Measurements from ENCODE around the gene PHLDB2. TPM values are rescaled to one million over a fixed set of nuclear protein-coding genes. Genes with fewer than 3 reads are reported as not detected.

The PHLDB2 gene
- total RNA-seq, 1 experiment from 2014 or later, result 30.7 TPM

GRCh38 chr3:112020674-112021085 lies 161.6 kb downstream of the PHLDB2 start:
- intact Hi-C loops (cut with micrococcal nuclease; ENCODE audit: unreplicated experiment), result no loop called here
- TF ChIP-seq, protein P1, sequence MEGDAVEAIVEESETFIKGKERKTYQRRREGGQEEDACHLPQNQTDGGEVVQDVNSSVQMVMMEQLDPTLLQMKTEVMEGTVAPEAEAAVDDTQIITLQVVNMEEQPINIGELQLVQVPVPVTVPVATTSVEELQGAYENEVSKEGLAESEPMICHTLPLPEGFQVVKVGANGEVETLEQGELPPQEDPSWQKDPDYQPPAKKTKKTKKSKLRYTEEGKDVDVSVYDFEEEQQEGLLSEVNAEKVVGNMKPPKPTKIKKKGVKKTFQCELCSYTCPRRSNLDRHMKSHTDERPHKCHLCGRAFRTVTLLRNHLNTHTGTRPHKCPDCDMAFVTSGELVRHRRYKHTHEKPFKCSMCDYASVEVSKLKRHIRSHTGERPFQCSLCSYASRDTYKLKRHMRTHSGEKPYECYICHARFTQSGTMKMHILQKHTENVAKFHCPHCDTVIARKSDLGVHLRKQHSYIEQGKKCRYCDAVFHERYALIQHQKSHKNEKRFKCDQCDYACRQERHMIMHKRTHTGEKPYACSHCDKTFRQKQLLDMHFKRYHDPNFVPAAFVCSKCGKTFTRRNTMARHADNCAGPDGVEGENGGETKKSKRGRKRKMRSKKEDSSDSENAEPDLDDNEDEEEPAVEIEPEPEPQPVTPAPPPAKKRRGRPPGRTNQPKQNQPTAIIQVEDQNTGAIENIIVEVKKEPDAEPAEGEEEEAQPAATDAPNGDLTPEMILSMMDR (IDR thresholded peaks at IDR 0.05; ENCODE audit: unreplicated experiment), result no peak
- no TSS peak for BruUV-seq (replicated peaks)
- Mint-ChIP-seq H3K4me1 (ENCODE audit: low read depth, unreplicated experiment) (no peaks in the 10 kb centered on the region), H3K27ac (ENCODE audit: unreplicated experiment) (no peak overlapping the region), H3K36me3 (ENCODE audit: insufficient read depth, unreplicated experiment) (no peaks in the 10 kb centered on the region), H3K27me3 (ENCODE audit: unreplicated experiment) (no peaks in the 10 kb centered on the region), H3K9me3 (ENCODE audit: low read depth, unreplicated experiment) (peaks cover 7% of the 10 kb centered on the region), H3K4me3 (ENCODE audit: low read depth, unreplicated experiment) (no peak overlapping the region)
- no peak for DNase-seq
- CTCF ChIA-PET, result interaction anchor here (0.7 kb wide), 1 partner anchor 841 kb away, joined by 5 read pairs; no protein-coding TSS in a partner anchor

Other genes with a start within 250 kb of the PHLDB2 start
- 7.9 and 12.2 TPM in 2 replicates for gene PLCXD2, start 184.6 kb upstream of the PHLDB2 start, total RNA-seq (2022)
- gene ABHD10, start 119.8 kb downstream of the PHLDB2 start, total RNA-seq (2022), result 23.7 and 26.4 TPM in 2 replicates
- not detected in 2 replicates for gene TAGLN3, start 139.7 kb downstream of the PHLDB2 start, total RNA-seq (2022)
- not detected in 2 replicates for gene TMPRSS7, start 175.5 kb downstream of the PHLDB2 start, total RNA-seq (2022)
- 28.2 and 29.8 TPM in 2 replicates for gene C3orf52, start 227.1 kb downstream of the PHLDB2 start, total RNA-seq (2022)

Data from Calu3 (cell line).